Gastrocnemius medialis (tissue), 4 donors: Measurements from ENCODE around the gene MID2. TPM values are rescaled to one million over a fixed set of nuclear protein-coding genes. Genes with fewer than 3 reads are reported as not detected.
"Not testable (repeated sequence)": the region's sequence is repeated elsewhere in the genome, so short reads cannot be mapped to it uniquely, and the experiment has no call there.

Experiments
- ATAC-seq, 2 donors: fragments of 150-250 bp; one replicate each; pipeline ENCODE4 v1.9.1; 2016
- DNase-seq, 2 donors: peaks; one replicate each; pipeline ENCODE4 v3.0.0-alpha.2; 2019
- H3K27ac ChIP-seq, 4 donors: fragments of 200-600 bp; sonication (generic); 1 replicate in 1 of 4; 2 replicates in 3 of 4; pipeline ENCODE4 v1.5.1; 2016 to 2018; ENCODE audit warnings: mild to moderate bottlenecking in 2 of 4, moderate library complexity in 1 of 4
- H3K27me3 ChIP-seq, 3 donors: fragments of 200-600 bp; sonication (generic) in 2 of 3; 1 replicate in 1 of 3; 2 replicates in 2 of 3; pipeline versions ENCODE4 v1.5.1 to v1.6.0; 2016 to 2019; ENCODE audit warnings: mild to moderate bottlenecking in 1 of 3, moderate library complexity in 1 of 3
- H3K36me3 ChIP-seq, 2 donors: fragments of 200-600 bp; sonication (generic) in 1 of 2; one replicate each; pipeline ENCODE4 v1.5.1; 2017 to 2018
- H3K4me1 ChIP-seq, 2 donors: fragments of 200-600 bp; sonication (generic) in 1 of 2; one replicate each; pipeline ENCODE4 v1.5.1; 2016 to 2017; ENCODE audit warnings: mild to moderate bottlenecking in 2 of 2
- H3K4me3 ChIP-seq, 4 donors: fragments of 200-600 bp; sonication (generic) in 3 of 4; 1 replicate in 1 of 4; 2 replicates in 3 of 4; pipeline ENCODE4 v1.5.1; 2016 to 2019; ENCODE audit warnings: mild to moderate bottlenecking in 2 of 4
- H3K9me3 ChIP-seq, 3 donors: fragments of 200-600 bp; sonication (generic) in 2 of 3; 1 replicate in 1 of 3; 2 replicates in 2 of 3; pipeline ENCODE4 v1.5.1; 2016 to 2019
- POLR2A ChIP-seq, 2 donors: fragments of 450-650 bp; IDR thresholded peaks; one replicate each; pipeline ENCODE4 v1.6.1; 2017; ENCODE audit warnings: antibody characterized with exemption in 2 of 2, mild to moderate bottlenecking in 2 of 2, moderate library complexity in 2 of 2
- in situ Hi-C, 4 donors: fragments of 200-750 bp; cut with MboI; loops; one replicate each; pipeline versions ENCODE4 v1.15.0 to v1.8.0; 2017; ENCODE audit warnings: low sequenced_read_pairs in 4 of 4
- intact Hi-C: fragments of 100-400 bp; cut with DNase I; formaldehyde crosslinking; loops from one replicate; pipeline ENCODE4 v1.15.1; 2023; ENCODE audit warnings: low total_unique reads
- total RNA-seq, 4 donors: library from RNA; depleted of rRNA; stranded (reverse); fragments of >200 nt; gene quantifications; one replicate each; pipeline versions ENCODE4 v1.1.0 to v1.2.3, GENCODE V29; 2016
- TF ChIP-seq, protein P1 (sequence below), 5 experiments: fragments of 450-650 bp in 3 of 5; fragments of 200-600 bp in 2 of 5; sonication (generic) in 2 of 5; IDR thresholded peaks in 4 of 5; conservative IDR thresholded peaks in 1 of 5; 1 replicate in 4 of 5; 2 replicates in 1 of 5; pipeline ENCODE4 v1.5.1; 2016 to 2019; ENCODE audit warnings: antibody characterized with exemption in 5 of 5, mild to moderate bottlenecking in 3 of 5, moderate library complexity in 3 of 5

MID2 gene
- total RNA-seq, 4 donors from 2014 or later: 20.5 to 25.4 (median 23.9) TPM

DNA sequence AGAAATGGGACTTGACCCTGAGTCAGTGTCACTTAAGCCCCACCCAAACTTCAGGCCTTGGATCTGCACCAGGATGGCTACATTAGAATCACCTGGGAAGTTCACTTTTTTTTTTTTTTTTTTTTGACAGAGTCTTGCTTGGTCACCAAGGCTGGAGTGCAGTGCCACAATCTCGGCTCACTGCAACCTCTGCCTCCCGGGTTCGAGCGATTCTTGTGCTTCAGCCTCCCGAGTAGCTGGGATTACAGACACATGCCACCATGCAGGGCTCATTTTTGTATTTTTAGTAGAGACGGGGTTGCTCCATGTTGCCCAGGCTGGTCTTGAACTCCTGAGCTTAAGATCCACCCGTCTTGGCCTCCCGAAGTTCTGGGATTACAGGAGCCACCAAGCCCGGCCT is 45.1 kb upstream of the MID2 start:
- no peaks in the 10 kb centered on the region for H3K36me3 ChIP-seq
- DNase-seq (no peak), ATAC-seq (no peak)
- intact Hi-C loops (no loop called here), in situ Hi-C loops (loop anchor here (5.0 to 25.0 kb wide), 4 partner anchors 107 to 768 kb away; partner anchors contain the start of gene MORC4 (in 1 of the 4))
- H3K27ac ChIP-seq: no peak overlapping the region
- TF ChIP-seq, protein P1, sequence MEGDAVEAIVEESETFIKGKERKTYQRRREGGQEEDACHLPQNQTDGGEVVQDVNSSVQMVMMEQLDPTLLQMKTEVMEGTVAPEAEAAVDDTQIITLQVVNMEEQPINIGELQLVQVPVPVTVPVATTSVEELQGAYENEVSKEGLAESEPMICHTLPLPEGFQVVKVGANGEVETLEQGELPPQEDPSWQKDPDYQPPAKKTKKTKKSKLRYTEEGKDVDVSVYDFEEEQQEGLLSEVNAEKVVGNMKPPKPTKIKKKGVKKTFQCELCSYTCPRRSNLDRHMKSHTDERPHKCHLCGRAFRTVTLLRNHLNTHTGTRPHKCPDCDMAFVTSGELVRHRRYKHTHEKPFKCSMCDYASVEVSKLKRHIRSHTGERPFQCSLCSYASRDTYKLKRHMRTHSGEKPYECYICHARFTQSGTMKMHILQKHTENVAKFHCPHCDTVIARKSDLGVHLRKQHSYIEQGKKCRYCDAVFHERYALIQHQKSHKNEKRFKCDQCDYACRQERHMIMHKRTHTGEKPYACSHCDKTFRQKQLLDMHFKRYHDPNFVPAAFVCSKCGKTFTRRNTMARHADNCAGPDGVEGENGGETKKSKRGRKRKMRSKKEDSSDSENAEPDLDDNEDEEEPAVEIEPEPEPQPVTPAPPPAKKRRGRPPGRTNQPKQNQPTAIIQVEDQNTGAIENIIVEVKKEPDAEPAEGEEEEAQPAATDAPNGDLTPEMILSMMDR (IDR thresholded peaks at IDR 0.05 in 4 of 5, conservative IDR thresholded peaks at IDR 0.05 in 1 of 5): no peak
- no peak for TF ChIP-seq POLR2A (IDR thresholded peaks at IDR 0.05)
- H3K4me1 ChIP-seq: no peaks in the 10 kb centered on the region
- no peaks in the 10 kb centered on the region for H3K9me3 ChIP-seq
- no peak overlapping the region for H3K4me3 ChIP-seq
- H3K27me3 ChIP-seq: no peaks in the 10 kb centered on the region

DNA sequence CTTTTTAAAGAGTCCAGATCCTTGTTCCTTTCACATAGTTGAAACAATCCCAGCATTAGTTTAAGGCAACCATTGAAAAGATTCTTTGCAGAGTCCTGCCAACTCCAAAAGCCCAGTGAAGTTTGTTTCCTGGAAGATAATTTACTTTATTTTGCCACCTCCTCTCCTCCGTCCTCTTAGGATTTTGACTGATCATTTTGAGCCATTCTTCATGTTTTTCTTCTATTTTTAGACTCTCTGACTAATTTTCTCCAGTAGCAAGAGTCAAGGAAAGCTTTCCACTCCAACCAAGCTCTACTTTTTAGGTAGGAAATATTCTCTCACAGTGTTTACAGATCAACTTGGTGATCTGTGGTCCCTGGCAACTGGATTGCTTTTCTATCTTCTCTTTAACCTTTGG is 37.8 kb upstream of the MID2 start:
- DNase-seq: no peak
- intact Hi-C loops: no loop called here
- Histone ChIP-seq H3K4me1 (no peaks in the 10 kb centered on the region), H3K4me3 (no peak overlapping the region), H3K9me3 (no peaks in the 10 kb centered on the region), H3K27me3 (peaks cover 0 to 3% (median 0%) of the 10 kb centered on the region in 3 donors), H3K27ac (no peak overlapping the region), H3K36me3 (no peaks in the 10 kb centered on the region)
- in situ Hi-C loops: loop anchor here in 3 of 4 donors (10.0 to 25.0 kb wide), 3 partner anchors 99 to 776 kb away; partner anchors contain the start of gene MORC4 (in 1 of the 3)
- TF ChIP-seq, protein P1 (IDR thresholded peaks at IDR 0.05 in 4 of 5, conservative IDR thresholded peaks at IDR 0.05 in 1 of 5): no peak
- TF ChIP-seq POLR2A (IDR thresholded peaks at IDR 0.05): no peak
- ATAC-seq: no peak

DNA sequence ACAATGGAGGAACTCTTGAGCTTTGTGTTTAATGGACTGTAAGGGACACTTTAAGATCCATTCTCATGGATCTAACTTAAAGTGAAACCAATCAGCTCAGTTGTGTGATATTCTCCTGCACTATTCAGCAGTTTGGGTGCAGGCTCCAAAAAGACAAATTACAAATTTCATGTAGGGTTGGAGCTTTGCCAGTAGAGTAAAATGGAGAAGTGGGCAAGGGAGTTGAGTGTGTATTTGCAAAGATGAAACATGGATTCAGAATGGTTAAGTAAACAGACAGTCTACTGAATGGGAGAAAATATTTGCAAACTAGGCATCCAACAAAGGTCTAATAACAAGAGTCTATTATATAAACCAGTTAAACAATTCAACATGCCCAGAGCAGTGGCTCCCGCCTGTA is 21.2 kb upstream of the MID2 start:
- intact Hi-C loops: no loop called here
- Histone ChIP-seq H3K36me3 (no peaks in the 10 kb centered on the region), H3K4me3 (no peak overlapping the region), H3K27ac (no peak overlapping the region), H3K27me3 (peaks cover 0 to 6% (median 0%) of the 10 kb centered on the region in 3 donors), H3K9me3 (no peaks in the 10 kb centered on the region), H3K4me1 (no peaks in the 10 kb centered on the region)
- TF ChIP-seq, protein P1 (IDR thresholded peaks at IDR 0.05 in 4 of 5, conservative IDR thresholded peaks at IDR 0.05 in 1 of 5): no peak
- TF ChIP-seq POLR2A (IDR thresholded peaks at IDR 0.05): no peak
- DNase-seq: no peak
- in situ Hi-C loops: no loop called here
- ATAC-seq: no peak

DNA sequence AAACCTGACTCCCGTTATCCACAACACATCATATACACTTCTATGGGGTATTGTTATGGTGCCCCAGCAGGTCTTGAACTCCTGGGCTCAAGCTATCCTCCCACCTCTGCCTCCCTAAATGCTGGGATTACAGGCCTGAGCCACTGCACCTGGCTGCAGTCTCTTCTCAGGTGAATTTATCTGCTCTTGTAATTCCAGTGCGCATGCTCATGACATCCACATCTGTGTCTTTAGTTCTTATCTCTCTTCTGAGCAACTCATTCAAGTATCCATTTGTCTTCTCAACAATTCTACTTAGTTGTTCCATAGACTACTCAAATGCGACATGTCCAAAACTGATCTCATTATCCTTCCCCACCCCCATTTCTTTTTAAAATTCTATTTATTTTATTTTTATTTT is 20.5 kb upstream of the MID2 start:
- H3K4me1 ChIP-seq: no peaks in the 10 kb centered on the region
- ATAC-seq (no peak), DNase-seq (no peak)
- no peak overlapping the region for H3K4me3 ChIP-seq
- H3K27me3 ChIP-seq: peaks cover 0 to 6% (median 0%) of the 10 kb centered on the region in 3 donors
- H3K27ac ChIP-seq: no peak overlapping the region
- in situ Hi-C loops: no loop called here
- H3K9me3 ChIP-seq: no peaks in the 10 kb centered on the region
- intact Hi-C loops: no loop called here
- TF ChIP-seq, protein P1 (IDR thresholded peaks at IDR 0.05 in 4 of 5, conservative IDR thresholded peaks at IDR 0.05 in 1 of 5): no peak
- TF ChIP-seq POLR2A (IDR thresholded peaks at IDR 0.05): no peak
- H3K36me3 ChIP-seq: no peaks in the 10 kb centered on the region

DNA sequence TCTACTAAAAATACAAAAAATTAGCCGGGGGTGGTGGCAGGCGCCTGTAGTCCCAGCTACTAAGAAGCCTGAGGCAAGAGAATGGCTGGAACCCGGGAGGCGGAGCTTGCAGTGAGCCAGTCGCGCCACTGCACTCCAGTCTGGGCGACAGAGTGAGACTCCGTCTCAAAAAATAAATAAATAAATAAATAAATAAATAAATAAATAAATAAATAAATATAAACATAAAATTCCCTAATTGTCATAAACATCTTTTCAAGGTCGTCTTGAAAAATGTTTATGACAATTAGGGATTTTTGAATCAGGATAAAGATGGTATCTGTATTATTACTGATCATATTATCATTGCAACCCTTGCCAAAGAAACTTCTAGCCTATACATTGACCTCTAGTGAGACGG is 15.6 kb upstream of the MID2 start:
- H3K4me1 ChIP-seq, H3K36me3 ChIP-seq, H3K27ac ChIP-seq, intact Hi-C loops, H3K9me3 ChIP-seq, ATAC-seq, in situ Hi-C loops, H3K4me3 ChIP-seq, DNase-seq, H3K27me3 ChIP-seq: not testable (repeated sequence)
